Measurements from ENCODE around the gene CDK5R1. TPM values are rescaled to one million over a fixed set of nuclear protein-coding genes. Genes with fewer than 3 reads are reported as not detected.

Gene CDK5R1
- total RNA-seq, 2 donors from 2014 or later: 1.0 to 1.6 TPM

GRCh38 chr17:32519228-32520103, 32.7 kb downstream of the CDK5R1 start:
- TF ChIP-seq POLR2A (IDR thresholded peaks at IDR 0.05) (no peak), CTCF (IDR thresholded peaks at IDR 0.05) (no peak)
- Histone ChIP-seq H3K27ac (peak overlapping the region in 1 of 4 donors; percentile 10), H3K27me3 (no peaks in the 10 kb centered on the region), H3K36me3 (replicated peaks in 1 of 2; ENCODE audit: insufficient read depth in 1 of 2, low read depth in 2 of 2) (no peaks in the 10 kb centered on the region), H3K4me1 (peaks cover 13% of the 10 kb centered on the region), H3K9me3 (no peaks in the 10 kb centered on the region), H3K4me3 (no peak overlapping the region)
- intact Hi-C loops (cut with DNase I): no loop called here
- 2 to 20% methylated on average over 7 to 59 of the region's 61 CpGs for WGBS, 2 donors
- peak; percentile 63 for ATAC-seq
- peak; percentile 24 to 42 (median 34) for DNase-seq

GRCh38 chr17:32520104-32520701, 33.4 kb downstream of the CDK5R1 start:
- Histone ChIP-seq H3K4me1 (peaks cover 13% of the 10 kb centered on the region), H3K9me3 (no peaks in the 10 kb centered on the region), H3K36me3 (replicated peaks in 1 of 2; ENCODE audit: insufficient read depth in 1 of 2, low read depth in 2 of 2) (no peaks in the 10 kb centered on the region), H3K4me3 (no peak overlapping the region), H3K27me3 (no peaks in the 10 kb centered on the region), H3K27ac (no peak overlapping the region)
- TF ChIP-seq CTCF (IDR thresholded peaks at IDR 0.05) (no peak), POLR2A (IDR thresholded peaks at IDR 0.05) (no peak)
- DNase-seq (peak in 1 of 4 donors; percentile 14), ATAC-seq (no peak)
- WGBS, 2 donors: 62 to 76% methylated on average over 17 of the region's 17 CpGs
- intact Hi-C loops (cut with DNase I): no loop called here

GRCh38 chr17:32520737-32521404, 34.1 kb downstream of the CDK5R1 start:
- no peak for DNase-seq

GRCh38 chr17:32523017-32523680, 36.4 kb downstream of the CDK5R1 start:
- ATAC-seq: no peak
- H3K27me3 ChIP-seq: no peaks in the 10 kb centered on the region
- intact Hi-C loops (cut with DNase I): no loop called here
- H3K9me3 ChIP-seq: no peaks in the 10 kb centered on the region
- H3K4me1 ChIP-seq: peaks cover 13% of the 10 kb centered on the region
- 86 to 89% methylated on average over 11 of the region's 11 CpGs for WGBS, 2 donors
- no peak for TF ChIP-seq CTCF (IDR thresholded peaks at IDR 0.05)
- no peak for TF ChIP-seq POLR2A (IDR thresholded peaks at IDR 0.05)
- no peak for DNase-seq
- H3K27ac ChIP-seq: no peak overlapping the region
- H3K36me3 ChIP-seq (replicated peaks in 1 of 2; ENCODE audit: insufficient read depth in 1 of 2, low read depth in 2 of 2): no peaks in the 10 kb centered on the region
- no peak overlapping the region for H3K4me3 ChIP-seq

More at GRCh38 chr17:32520737-32521404, 34.1 kb downstream of the CDK5R1 start:
- no peaks in the 10 kb centered on the region for H3K36me3 ChIP-seq (replicated peaks in 1 of 2; ENCODE audit: insufficient read depth in 1 of 2, low read depth in 2 of 2)
- TF ChIP-seq POLR2A (IDR thresholded peaks at IDR 0.05) (no peak), CTCF (IDR thresholded peaks at IDR 0.05) (no peak)
- intact Hi-C loops (cut with DNase I): no loop called here
- no peaks in the 10 kb centered on the region for H3K27me3 ChIP-seq
- no peaks in the 10 kb centered on the region for H3K9me3 ChIP-seq
- ATAC-seq: no peak
- no peak overlapping the region for H3K4me3 ChIP-seq
- H3K27ac ChIP-seq: no peak overlapping the region
- peaks cover 13% of the 10 kb centered on the region for H3K4me1 ChIP-seq
- WGBS, 2 donors: 90 to 96% methylated on average over 9 of the region's 9 CpGs

Measured in body of pancreas (tissue), 4 donors.